Fibroblast of villous mesenchyme (primary cell): Measurements from ENCODE around the gene RBBP8. TPM values are rescaled to one million over a fixed set of nuclear protein-coding genes. Genes with fewer than 3 reads are reported as not detected.
A peak's percentile ranks its signal among the peaks of the same experiment; 100 is the strongest.

Source experiments
- DNase-seq: peaks from one replicate; pipeline ENCODE4 v3.0.0-alpha.2; 2010; ENCODE audit warnings: low read depth
- H3K4me3 ChIP-seq: 2 replicates; pipeline ENCODE4 v1.5.1; 2011; ENCODE audit warnings: low read depth, mild to moderate bottlenecking, low read length
- CTCF ChIP-seq: IDR thresholded peaks from 2 replicates; pipeline ENCODE4 v1.5.1; 2012; ENCODE audit warnings: low read depth, mild to moderate bottlenecking, low read length; ENCODE audit not compliant: insufficient read depth
- total RNA-seq: library from RNA; depleted of rRNA; stranded (reverse); fragments of >200 nt; gene quantifications from 2 replicates; pipeline ENCODE4 v1.2.3, GENCODE V29; 2012

RBBP8 gene
- total RNA-seq, 1 donor: 39.3 TPM

GRCh38 chr18:22956226-22956625 is 23.1 kb downstream of the RBBP8 start:
- no peak overlapping the region for H3K4me3 ChIP-seq
- no peak for TF ChIP-seq CTCF
- no peak for DNase-seq

GRCh38 chr18:22961156-22961555 is 28.0 kb downstream of the RBBP8 start:
- no peak for TF ChIP-seq CTCF
- H3K4me3 ChIP-seq: no peak overlapping the region
- no peak for DNase-seq

- no peak for DNase-seq
- H3K4me3 ChIP-seq: no peak overlapping the region
- TF ChIP-seq CTCF: no peak
These were observed 28.9 kb downstream of the RBBP8 start for GRCh38 chr18:22962004-22962403.

- no peak for TF ChIP-seq CTCF
- H3K4me3 ChIP-seq: no peak overlapping the region
- DNase-seq: no peak
These were observed 31.0 kb downstream of the RBBP8 start for GRCh38 chr18:22964116-22964515.

GRCh38 chr18:22964722-22965121 is 31.6 kb downstream of the RBBP8 start:
- no peak for TF ChIP-seq CTCF
- DNase-seq: no peak
- no peak overlapping the region for H3K4me3 ChIP-seq

- no peak overlapping the region for H3K4me3 ChIP-seq
- no peak for TF ChIP-seq CTCF
- DNase-seq: no peak
These were observed 37.9 kb downstream of the RBBP8 start for GRCh38 chr18:22971038-22971437.

- DNase-seq: peak; percentile 19
- TF ChIP-seq CTCF: no peak
These were observed 40.9 kb downstream of the RBBP8 start for GRCh38 chr18:22974001-22974400.

More at GRCh38 chr18:22974001-22974400, 40.9 kb downstream of the RBBP8 start:
- H3K4me3 ChIP-seq: no peak overlapping the region
